LHCN-M2 (cell line): Measurements from ENCODE around the gene ZMIZ2. TPM values are rescaled to one million over a fixed set of nuclear protein-coding genes. Genes with fewer than 3 reads are reported as not detected.
A peak's percentile ranks its signal among the peaks of the same experiment; 100 is the strongest.
"Not testable (repeated sequence)": the region's sequence is repeated elsewhere in the genome, so short reads cannot be mapped to it uniquely, and the experiment has no call there.

ENCODE experiments used
- DNase-seq: peaks from one replicate; pipeline ENCODE4 v3.0.0-alpha.2; 2012; ENCODE audit warnings: low read depth
- total RNA-seq: library from RNA; depleted of rRNA; stranded (reverse); fragments of >200 nt; gene quantifications from 2 replicates; pipeline ENCODE4 v1.2.3, GENCODE V29; 2014

The ZMIZ2 gene
- total RNA-seq, 1 experiment from 2014 or later: 26.7 TPM

GRCh38 chr7:44769776-44770294 is 21.2 kb downstream of the ZMIZ2 start:
- DNase-seq: peak; percentile 68

GRCh38 chr7:44771358-44771757 is 22.7 kb downstream of the ZMIZ2 start:
- DNase-seq: no peak

GRCh38 chr7:44772440-44772839 is 23.8 kb downstream of the ZMIZ2 start:
- DNase-seq: no peak

- no peak for DNase-seq
Observed at GRCh38 chr7:44772867-44773266, 24.2 kb downstream of the ZMIZ2 start.

- DNase-seq: not testable (repeated sequence)
Observed at GRCh38 chr7:44774486-44774885, 25.8 kb downstream of the ZMIZ2 start.

- no peak for DNase-seq
Observed at GRCh38 chr7:44775383-44776107, 26.9 kb downstream of the ZMIZ2 start.

GRCh38 chr7:44776211-44776610 is 27.6 kb downstream of the ZMIZ2 start:
- no peak for DNase-seq

GRCh38 chr7:44782460-44782859 is 33.8 kb downstream of the ZMIZ2 start:
- no peak for DNase-seq

- DNase-seq: no peak
Observed at GRCh38 chr7:44783407-44783806, 34.8 kb downstream of the ZMIZ2 start.

- no peak for DNase-seq
Observed at GRCh38 chr7:44784364-44784763, 35.7 kb downstream of the ZMIZ2 start.

GRCh38 chr7:44785218-44785617 is 36.6 kb downstream of the ZMIZ2 start:
- not testable (repeated sequence) for DNase-seq

- DNase-seq: no peak
Observed at GRCh38 chr7:44787041-44787440, 38.4 kb downstream of the ZMIZ2 start.

- no peak for DNase-seq
Observed at GRCh38 chr7:44787762-44788161, 39.1 kb downstream of the ZMIZ2 start.

GRCh38 chr7:44789990-44790389 is 41.3 kb downstream of the ZMIZ2 start:
- DNase-seq: no peak

- DNase-seq: peak; percentile 72
Observed at GRCh38 chr7:44791278-44792219, 42.9 kb downstream of the ZMIZ2 start.

- no peak for DNase-seq
Observed at GRCh38 chr7:44793919-44794318, 45.3 kb downstream of the ZMIZ2 start.

- no peak for DNase-seq
Observed at GRCh38 chr7:44794331-44794730, 45.7 kb downstream of the ZMIZ2 start.

GRCh38 chr7:44796034-44796503 is 47.4 kb downstream of the ZMIZ2 start:
- no peak for DNase-seq

- peak; percentile 99 for DNase-seq
Observed at GRCh38 chr7:44796504-44797328, 48.1 kb downstream of the ZMIZ2 start, which contains the start of gene PPIA. Gene PPIA (plus strand): TSS chr7:44796681. CDS start chr7:44796725, 44 bp downstream.

GRCh38 chr7:44797329-44798258 is 48.9 kb downstream of the ZMIZ2 start:
- peak; percentile 91 for DNase-seq
